Occipital lobe (tissue), 3 donors: ENCODE measurements around the gene ERP44. TPM values are rescaled to one million over a fixed set of nuclear protein-coding genes. Genes with fewer than 3 reads are reported as not detected.

Source experiments
- DNase-seq: peaks from one replicate; lab custom pipeline; 2025; lab: John Stamatoyannopoulos, UW
- small RNA-seq: library from RNA; depleted of rRNA; stranded (forward); fragments of <200 nt; gene quantifications from one replicate; pipeline ENCODE3, GENCODE V24; 2014
- total RNA-seq: library from RNA; depleted of rRNA; stranded (reverse); fragments of >200 nt; gene quantifications from one replicate; pipeline ENCODE4 v1.2.3, GENCODE V29; 2014

ERP44 gene
- total RNA-seq, 1 donor from 2014 or later, result 31.5 TPM

DNA sequence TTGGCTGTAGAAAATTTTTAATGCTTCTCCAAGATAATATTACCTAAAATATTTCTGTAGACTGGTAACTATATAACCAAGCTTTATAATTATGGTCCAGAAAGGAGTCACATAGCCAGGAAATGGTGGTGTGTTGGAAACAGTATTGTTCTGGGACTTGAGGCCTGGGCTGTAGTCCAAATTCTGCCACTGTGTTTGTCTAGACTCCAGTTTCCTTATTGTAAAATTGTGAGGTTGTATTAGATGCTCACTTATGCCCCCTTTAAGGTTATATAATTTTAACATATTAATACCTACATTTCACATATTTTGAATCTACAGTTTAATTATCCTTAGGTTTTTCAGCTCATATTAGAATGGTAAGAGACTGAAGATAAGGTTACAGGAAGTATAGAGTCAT, 149.9 kb downstream of the ERP44 start:
- no peak for DNase-seq

- DNase-seq, result no peak
Observed at GRCh38 chr9:99948482-99948881, 150.3 kb downstream of the ERP44 start.

DNA sequence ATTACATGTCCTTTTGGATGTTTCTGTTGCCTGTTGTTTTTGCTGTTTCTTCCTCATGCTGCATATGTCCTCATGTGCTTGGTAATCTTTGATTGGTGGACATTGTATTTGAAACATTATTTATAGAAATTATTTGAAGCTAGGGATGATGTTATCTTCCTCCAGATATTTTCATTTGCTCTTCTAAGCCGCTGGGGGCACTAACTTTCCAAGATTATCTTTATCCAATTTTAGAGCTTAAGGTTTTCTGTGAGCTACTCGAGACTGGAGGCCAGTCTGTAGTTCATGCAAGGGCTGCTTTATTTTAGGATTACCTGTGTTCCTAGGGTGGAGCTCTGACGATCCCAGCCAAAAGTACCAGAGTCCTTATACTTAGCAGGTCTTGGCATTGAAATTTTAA, 151.4 kb downstream of the ERP44 start:
- DNase-seq, result no peak

- no peak for DNase-seq
Observed at GRCh38 chr9:99936947-99937587, 161.7 kb downstream of the ERP44 start.

GRCh38 chr9:99931155-99931840, 167.5 kb downstream of the ERP44 start:
- no peak for DNase-seq

- no peak for DNase-seq
Observed at GRCh38 chr9:99929652-99930051, 169.1 kb downstream of the ERP44 start.

Small RNAs within 50 kb of the gene (small RNA-seq; reads per million reads assigned to genes)
- gene RN7SL75P, result not detected

Other genes with a start within 250 kb of the ERP44 start
- 22.6 TPM for gene STX17, start 192.3 kb downstream of the ERP44 start, total RNA-seq
- gene INVS, start 243 bp upstream of the ERP44 start, total RNA-seq, result 24.2 TPM